ENCODE data around the gene RIPPLY1. TPM values are rescaled to one million over a fixed set of nuclear protein-coding genes. Genes with fewer than 3 reads are reported as not detected.

Gene RIPPLY1
- not detected in 2 replicates for total RNA-seq (2014; rRNA removed; shearing (Covaris generic))

- no peak for DNase-seq (ENCODE audit: low read depth)
These were observed at the start of gene RIPPLY1 for GRCh38 chrX:106903291-106903824. TSS of gene RIPPLY1 (minus strand) at chrX:106903341. CDS start at chrX:106903287, 54 bp downstream.

GRCh38 chrX:106952538-106952937 is 49.4 kb upstream of the RIPPLY1 start:
- DNase-seq (ENCODE audit: low read depth): no peak

- DNase-seq (ENCODE audit: low read depth): no peak
These were observed 48.9 kb upstream of the RIPPLY1 start for GRCh38 chrX:106952089-106952488.

- no peak for DNase-seq (ENCODE audit: low read depth)
These were observed 48.1 kb upstream of the RIPPLY1 start for GRCh38 chrX:106951230-106951629.

GRCh38 chrX:106950381-106950780 is 47.2 kb upstream of the RIPPLY1 start:
- DNase-seq (ENCODE audit: low read depth): no peak

GRCh38 chrX:106949366-106949765 is 46.2 kb upstream of the RIPPLY1 start:
- DNase-seq (ENCODE audit: low read depth): no peak

- DNase-seq (ENCODE audit: low read depth): no peak
These were observed 45.5 kb upstream of the RIPPLY1 start for GRCh38 chrX:106948641-106949040.

GRCh38 chrX:106946464-106946863 is 43.3 kb upstream of the RIPPLY1 start:
- no peak for DNase-seq (ENCODE audit: low read depth)

- no peak for DNase-seq (ENCODE audit: low read depth)
These were observed 36.9 kb upstream of the RIPPLY1 start for GRCh38 chrX:106940068-106940467.

GRCh38 chrX:106939566-106939965 is 36.4 kb upstream of the RIPPLY1 start:
- no peak for DNase-seq (ENCODE audit: low read depth)

GRCh38 chrX:106936246-106936645 is 33.1 kb upstream of the RIPPLY1 start:
- DNase-seq (ENCODE audit: low read depth): no peak

GRCh38 chrX:106935175-106935574 is 32.0 kb upstream of the RIPPLY1 start:
- DNase-seq (ENCODE audit: low read depth): no peak

- peak; percentile 11 for DNase-seq (ENCODE audit: low read depth)
These were observed 30.4 kb upstream of the RIPPLY1 start for GRCh38 chrX:106933538-106933961.

- no peak for DNase-seq (ENCODE audit: low read depth)
These were observed 29.9 kb upstream of the RIPPLY1 start for GRCh38 chrX:106932960-106933537.

GRCh38 chrX:106932492-106932923 is 29.4 kb upstream of the RIPPLY1 start:
- peak; percentile 38 for DNase-seq (ENCODE audit: low read depth)

- no peak for DNase-seq (ENCODE audit: low read depth)
These were observed 28.8 kb upstream of the RIPPLY1 start for GRCh38 chrX:106931831-106932491.

- no peak for DNase-seq (ENCODE audit: low read depth)
These were observed 25.1 kb upstream of the RIPPLY1 start for GRCh38 chrX:106928227-106928626.

GRCh38 chrX:106927700-106928099 is 24.6 kb upstream of the RIPPLY1 start:
- no peak for DNase-seq (ENCODE audit: low read depth)

GRCh38 chrX:106927023-106927422 is 23.9 kb upstream of the RIPPLY1 start:
- DNase-seq (ENCODE audit: low read depth): no peak

GRCh38 chrX:106921637-106922036 is 18.5 kb upstream of the RIPPLY1 start:
- DNase-seq (ENCODE audit: low read depth): no peak

GRCh38 chrX:106919932-106920452 is 16.9 kb upstream of the RIPPLY1 start, which contains the start of gene CLDN2:
TSS of gene CLDN2 (plus strand) at chrX:106920402. CDS start at chrX:106928229, 7,827 bp downstream.
- no peak for DNase-seq (ENCODE audit: low read depth)

GRCh38 chrX:106917830-106918500 is 14.8 kb upstream of the RIPPLY1 start:
- peak; percentile 84 for DNase-seq (ENCODE audit: low read depth)

Measured in RPMI7951 (cell line).